ENCODE data around the gene TAB2. TPM values are rescaled to one million over a fixed set of nuclear protein-coding genes. Genes with fewer than 3 reads are reported as not detected.

The TAB2 gene
- total and polyA plus RNA-seq, 7 donors: 33.4 to 149 (median 100) TPM

- Histone ChIP-seq H3K4me1 (peaks cover 0 to 43% (median 27%) of the 10 kb centered on the region in 4 donors), H3K9me3 (no peaks in the 10 kb centered on the region), H3K27me3 (no peaks in the 10 kb centered on the region), H3K27ac (no peak overlapping the region), H3K4me3 (no peak overlapping the region), H3K36me3 (peaks cover 0 to 4% (median 0%) of the 10 kb centered on the region in 4 donors)
- 98 to 99% methylated on average over 6 of the region's 6 CpGs for WGBS, 2 donors
- DNase-seq: no peak
- intact Hi-C loops (cut with DNase I): no loop called here
- TF ChIP-seq POLR2AphosphoS5 (IDR thresholded peaks at IDR 0.05) (no peak), EP300 (IDR thresholded peaks at IDR 0.05) (no peak), POLR2A (IDR thresholded peaks at IDR 0.05) (no peak)
- TF ChIP-seq, protein P1, sequence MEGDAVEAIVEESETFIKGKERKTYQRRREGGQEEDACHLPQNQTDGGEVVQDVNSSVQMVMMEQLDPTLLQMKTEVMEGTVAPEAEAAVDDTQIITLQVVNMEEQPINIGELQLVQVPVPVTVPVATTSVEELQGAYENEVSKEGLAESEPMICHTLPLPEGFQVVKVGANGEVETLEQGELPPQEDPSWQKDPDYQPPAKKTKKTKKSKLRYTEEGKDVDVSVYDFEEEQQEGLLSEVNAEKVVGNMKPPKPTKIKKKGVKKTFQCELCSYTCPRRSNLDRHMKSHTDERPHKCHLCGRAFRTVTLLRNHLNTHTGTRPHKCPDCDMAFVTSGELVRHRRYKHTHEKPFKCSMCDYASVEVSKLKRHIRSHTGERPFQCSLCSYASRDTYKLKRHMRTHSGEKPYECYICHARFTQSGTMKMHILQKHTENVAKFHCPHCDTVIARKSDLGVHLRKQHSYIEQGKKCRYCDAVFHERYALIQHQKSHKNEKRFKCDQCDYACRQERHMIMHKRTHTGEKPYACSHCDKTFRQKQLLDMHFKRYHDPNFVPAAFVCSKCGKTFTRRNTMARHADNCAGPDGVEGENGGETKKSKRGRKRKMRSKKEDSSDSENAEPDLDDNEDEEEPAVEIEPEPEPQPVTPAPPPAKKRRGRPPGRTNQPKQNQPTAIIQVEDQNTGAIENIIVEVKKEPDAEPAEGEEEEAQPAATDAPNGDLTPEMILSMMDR (IDR thresholded peaks at IDR 0.05): no peak
Observed at GRCh38 chr6:149392093-149392492, 74.6 kb downstream of the TAB2 start.

DNA sequence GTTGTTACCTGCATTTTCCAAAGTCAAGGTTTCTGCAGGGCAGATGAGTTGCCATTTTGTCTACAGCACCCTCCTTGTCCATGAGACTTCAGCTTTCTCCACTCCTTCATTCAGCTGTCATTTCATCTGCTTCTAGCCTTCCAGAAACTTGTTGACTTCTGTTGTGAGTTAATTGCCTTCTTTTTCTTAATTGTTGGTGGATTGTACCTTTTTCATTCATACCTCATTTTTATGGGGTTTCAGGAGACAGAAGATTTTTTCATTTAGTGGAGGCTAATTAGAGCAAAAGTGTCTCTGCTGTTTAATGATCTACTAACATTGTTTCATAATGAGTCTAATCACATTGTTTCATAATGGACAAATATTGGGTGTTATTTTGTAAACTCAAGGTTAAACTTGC is 75.0 kb downstream of the TAB2 start:
- H3K36me3 ChIP-seq: peaks cover 0 to 8% (median 0%) of the 10 kb centered on the region in 4 donors
- DNase-seq: no peak
- peaks cover 0 to 38% (median 25%) of the 10 kb centered on the region in 4 donors for H3K4me1 ChIP-seq
- H3K27ac ChIP-seq: no peak overlapping the region
- H3K4me3 ChIP-seq: no peak overlapping the region
- intact Hi-C loops (cut with DNase I): no loop called here
- no peaks in the 10 kb centered on the region for H3K27me3 ChIP-seq
- H3K9me3 ChIP-seq: no peaks in the 10 kb centered on the region
- TF ChIP-seq, protein P1 (IDR thresholded peaks at IDR 0.05): no peak
- TF ChIP-seq EP300 (IDR thresholded peaks at IDR 0.05) (no peak), POLR2AphosphoS5 (IDR thresholded peaks at IDR 0.05) (no peak), POLR2A (IDR thresholded peaks at IDR 0.05) (no peak)

DNA sequence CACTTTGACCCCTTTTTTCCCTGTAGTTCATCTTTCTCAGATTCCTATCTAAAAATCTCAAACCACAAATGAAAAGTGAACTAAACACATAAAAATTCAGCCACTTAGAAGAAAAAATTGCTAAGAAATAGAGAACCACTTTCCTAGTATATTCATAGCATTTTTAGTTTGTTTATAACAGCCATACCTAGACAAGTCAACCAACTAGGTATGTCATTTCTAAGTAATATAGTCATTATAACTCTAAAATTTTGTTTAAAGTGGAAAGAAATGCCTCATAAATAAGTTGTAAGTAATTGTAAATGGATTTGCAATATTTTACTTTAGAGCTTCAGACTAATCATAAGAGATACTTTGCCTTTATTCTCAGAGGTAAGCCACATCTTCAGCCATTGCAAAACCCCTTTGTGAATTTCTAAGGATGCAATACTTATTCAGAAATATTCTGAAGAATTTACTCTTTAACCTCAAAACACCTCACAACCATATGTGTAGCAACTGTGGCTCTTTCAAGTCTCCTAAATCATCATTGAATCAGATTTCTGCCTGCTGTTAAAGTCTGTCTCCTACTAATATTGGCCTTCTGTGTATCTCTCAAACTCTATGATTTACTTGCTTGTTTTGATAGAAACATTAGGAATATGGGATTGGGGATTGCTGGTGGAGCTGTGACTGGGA is 75.6 kb downstream of the TAB2 start:
- Histone ChIP-seq H3K36me3 (peaks cover 0 to 14% (median 2%) of the 10 kb centered on the region in 4 donors), H3K4me1 (peaks cover 0 to 33% (median 19%) of the 10 kb centered on the region in 4 donors), H3K4me3 (no peak overlapping the region), H3K27me3 (no peaks in the 10 kb centered on the region), H3K27ac (no peak overlapping the region), H3K9me3 (no peaks in the 10 kb centered on the region)
- TF ChIP-seq POLR2AphosphoS5 (IDR thresholded peaks at IDR 0.05): no peak
- DNase-seq: no peak
- intact Hi-C loops (cut with DNase I): no loop called here

DNA sequence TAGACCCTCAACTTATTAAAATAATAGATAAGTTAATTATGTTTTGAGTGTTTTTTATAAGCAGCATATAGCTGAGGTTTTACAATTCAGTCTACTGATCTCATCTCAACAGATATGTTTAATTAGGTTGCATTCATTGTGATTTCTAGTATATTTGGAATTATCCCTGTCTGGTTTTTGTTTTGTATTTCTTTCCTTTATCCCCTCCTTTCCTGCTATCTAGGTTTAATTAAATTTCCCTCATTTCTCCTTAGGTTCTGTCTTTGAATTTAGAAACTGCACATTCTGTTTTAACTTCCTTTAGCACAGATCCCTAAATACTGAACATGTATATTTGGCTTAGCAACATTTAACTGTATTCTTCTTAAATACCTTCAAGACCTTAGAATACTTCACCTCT is 77.7 kb downstream of the TAB2 start:
- Histone ChIP-seq H3K9me3 (no peaks in the 10 kb centered on the region), H3K27ac (no peak overlapping the region), H3K27me3 (no peaks in the 10 kb centered on the region), H3K36me3 (peaks cover 0 to 34% (median 9%) of the 10 kb centered on the region in 4 donors), H3K4me3 (no peak overlapping the region), H3K4me1 (peaks cover 0 to 26% (median 10%) of the 10 kb centered on the region in 4 donors)
- no peak for DNase-seq
- intact Hi-C loops (cut with DNase I): no loop called here
- TF ChIP-seq POLR2AphosphoS5 (IDR thresholded peaks at IDR 0.05) (no peak), POLR2A (IDR thresholded peaks at IDR 0.05) (no peak), EP300 (IDR thresholded peaks at IDR 0.05) (no peak)
- TF ChIP-seq, protein P1 (IDR thresholded peaks at IDR 0.05): no peak

DNA sequence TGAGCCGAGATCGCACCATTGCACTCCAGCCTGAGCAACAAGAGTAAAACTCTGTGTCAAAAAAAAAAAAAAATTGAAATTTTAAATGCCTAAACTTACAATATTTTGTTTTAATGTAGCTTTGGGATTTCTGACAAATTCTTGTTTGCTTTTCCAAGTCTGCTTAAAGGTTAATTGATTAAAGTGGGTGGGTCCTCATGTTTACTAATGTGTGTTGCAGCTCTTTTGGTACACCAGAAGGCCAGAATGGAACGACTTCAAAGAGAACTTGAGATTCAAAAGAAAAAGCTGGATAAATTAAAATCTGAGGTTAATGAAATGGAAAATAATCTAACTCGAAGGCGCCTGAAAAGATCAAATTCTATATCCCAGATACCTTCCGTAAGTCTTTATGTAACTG is 79.9 kb downstream of the TAB2 start:
- 95 to 97% methylated on average over 6 of the region's 6 CpGs for WGBS, 2 donors

More for the DNA sequence above, 79.9 kb downstream of the TAB2 start:
- H3K36me3 ChIP-seq: peaks cover 0 to 54% (median 12%) of the 10 kb centered on the region in 4 donors
- no peak for DNase-seq
- no peak for TF ChIP-seq POLR2AphosphoS5 (IDR thresholded peaks at IDR 0.05)
- no peak for TF ChIP-seq EP300 (IDR thresholded peaks at IDR 0.05)
- TF ChIP-seq, protein P1 (IDR thresholded peaks at IDR 0.05): no peak
- no peak for TF ChIP-seq POLR2A (IDR thresholded peaks at IDR 0.05)
- peaks cover 0 to 18% (median 10%) of the 10 kb centered on the region in 4 donors for H3K4me1 ChIP-seq
- no peak overlapping the region for H3K4me3 ChIP-seq
- no peak overlapping the region for H3K27ac ChIP-seq
- H3K9me3 ChIP-seq: no peaks in the 10 kb centered on the region
- no peaks in the 10 kb centered on the region for H3K27me3 ChIP-seq
- intact Hi-C loops (cut with DNase I): no loop called here
